ENCODE data around the gene KCNQ1.
A peak's percentile ranks its signal among the peaks of the same experiment; 100 is the strongest.

The KCNQ1 gene

DNA sequence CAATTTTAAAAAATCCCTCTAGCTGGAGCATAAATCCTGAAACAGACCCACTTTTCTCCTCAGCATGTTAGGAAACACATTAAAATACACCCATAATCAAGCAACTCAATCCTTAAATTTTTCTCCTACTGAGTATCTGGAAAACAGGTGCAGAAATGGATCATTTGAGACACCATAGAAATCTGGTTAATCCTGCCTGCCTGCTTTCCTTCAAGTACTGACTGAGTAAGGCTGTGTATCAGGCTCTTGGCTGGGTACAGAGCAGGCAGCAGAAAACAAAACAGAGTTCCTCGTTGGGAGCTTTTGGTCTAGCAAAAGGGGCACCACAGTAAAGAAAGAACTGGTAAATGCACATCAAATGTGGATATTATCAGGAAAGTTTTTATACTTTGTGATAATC is 253.1 kb downstream of the KCNQ1 start:
- no peak for DNase-seq (ENCODE audit: low read depth)
- H3K4me3 ChIP-seq (ENCODE audit: control insufficient read depth, low read depth, low read length), result peak overlapping the region; percentile 78
- TF ChIP-seq, protein P1, sequence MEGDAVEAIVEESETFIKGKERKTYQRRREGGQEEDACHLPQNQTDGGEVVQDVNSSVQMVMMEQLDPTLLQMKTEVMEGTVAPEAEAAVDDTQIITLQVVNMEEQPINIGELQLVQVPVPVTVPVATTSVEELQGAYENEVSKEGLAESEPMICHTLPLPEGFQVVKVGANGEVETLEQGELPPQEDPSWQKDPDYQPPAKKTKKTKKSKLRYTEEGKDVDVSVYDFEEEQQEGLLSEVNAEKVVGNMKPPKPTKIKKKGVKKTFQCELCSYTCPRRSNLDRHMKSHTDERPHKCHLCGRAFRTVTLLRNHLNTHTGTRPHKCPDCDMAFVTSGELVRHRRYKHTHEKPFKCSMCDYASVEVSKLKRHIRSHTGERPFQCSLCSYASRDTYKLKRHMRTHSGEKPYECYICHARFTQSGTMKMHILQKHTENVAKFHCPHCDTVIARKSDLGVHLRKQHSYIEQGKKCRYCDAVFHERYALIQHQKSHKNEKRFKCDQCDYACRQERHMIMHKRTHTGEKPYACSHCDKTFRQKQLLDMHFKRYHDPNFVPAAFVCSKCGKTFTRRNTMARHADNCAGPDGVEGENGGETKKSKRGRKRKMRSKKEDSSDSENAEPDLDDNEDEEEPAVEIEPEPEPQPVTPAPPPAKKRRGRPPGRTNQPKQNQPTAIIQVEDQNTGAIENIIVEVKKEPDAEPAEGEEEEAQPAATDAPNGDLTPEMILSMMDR (IDR thresholded peaks at IDR 0.05; ENCODE audit: control insufficient read depth, insufficient read depth, low read depth, low read length, missing control alignments), result no peak

DNA sequence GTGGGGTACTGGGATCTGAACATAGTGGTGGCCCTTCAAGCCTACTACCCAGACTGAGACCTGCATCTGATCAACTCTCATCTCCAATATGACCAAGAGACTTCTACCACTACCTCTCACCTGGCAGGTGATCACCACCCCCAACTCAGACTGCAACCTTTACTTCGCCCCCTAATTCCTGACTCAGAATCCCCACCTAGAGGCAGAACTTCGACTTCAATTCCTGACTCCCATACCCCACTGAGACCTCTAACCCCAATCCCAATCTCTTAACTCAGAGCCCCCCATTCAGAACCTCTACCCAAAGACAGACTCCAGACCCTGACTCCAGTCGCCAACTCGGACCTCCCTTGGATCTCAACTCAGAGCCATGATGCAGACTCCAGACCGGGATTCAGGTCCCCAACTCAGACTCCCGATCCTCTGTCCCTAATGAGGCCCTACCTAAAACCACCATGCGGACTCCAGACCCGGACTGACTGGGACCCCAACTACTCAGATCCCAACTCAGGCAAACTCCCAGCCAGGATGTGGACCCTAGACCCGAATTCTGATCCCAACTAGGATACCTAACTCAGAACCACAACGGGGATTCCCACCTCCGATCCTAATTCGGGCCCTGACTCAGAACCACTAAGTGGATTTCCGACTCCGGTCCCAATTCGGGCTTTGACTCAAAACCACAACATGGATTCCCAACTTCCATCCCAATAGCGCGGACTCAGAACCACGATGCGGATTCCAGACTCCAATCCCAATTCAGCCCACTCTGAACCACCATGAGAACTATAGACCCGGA is 253.8 kb downstream of the KCNQ1 start:
- no peak for DNase-seq (ENCODE audit: low read depth)
- TF ChIP-seq, protein P1 (IDR thresholded peaks at IDR 0.05; ENCODE audit: control insufficient read depth, insufficient read depth, low read depth, low read length, missing control alignments), result no peak
- peak overlapping the region; percentile 78 for H3K4me3 ChIP-seq (ENCODE audit: control insufficient read depth, low read depth, low read length)

DNA sequence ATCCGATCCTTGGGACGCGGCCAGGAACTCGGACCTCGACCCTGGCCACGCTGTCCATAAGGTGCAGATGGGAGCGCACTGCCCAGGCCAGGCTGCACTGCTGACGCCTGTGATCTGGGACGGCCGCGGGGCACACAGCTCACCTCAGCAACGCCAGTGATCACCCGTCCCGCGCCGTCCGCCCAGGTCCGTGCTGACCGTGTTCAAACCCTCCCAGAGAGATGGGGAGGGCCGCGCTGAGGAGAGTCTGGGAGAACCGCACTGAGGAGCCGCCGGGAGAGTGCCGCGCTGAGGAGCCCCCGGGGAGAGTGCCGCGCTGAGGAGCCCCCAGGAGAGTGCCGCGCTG is 254.3 kb downstream of the KCNQ1 start:
- no peak for DNase-seq (ENCODE audit: low read depth)
- H3K4me3 ChIP-seq (ENCODE audit: control insufficient read depth, low read depth, low read length), result peak overlapping the region; percentile 78
- TF ChIP-seq, protein P1 (IDR thresholded peaks at IDR 0.05; ENCODE audit: control insufficient read depth, insufficient read depth, low read depth, low read length, missing control alignments), result no peak

DNA sequence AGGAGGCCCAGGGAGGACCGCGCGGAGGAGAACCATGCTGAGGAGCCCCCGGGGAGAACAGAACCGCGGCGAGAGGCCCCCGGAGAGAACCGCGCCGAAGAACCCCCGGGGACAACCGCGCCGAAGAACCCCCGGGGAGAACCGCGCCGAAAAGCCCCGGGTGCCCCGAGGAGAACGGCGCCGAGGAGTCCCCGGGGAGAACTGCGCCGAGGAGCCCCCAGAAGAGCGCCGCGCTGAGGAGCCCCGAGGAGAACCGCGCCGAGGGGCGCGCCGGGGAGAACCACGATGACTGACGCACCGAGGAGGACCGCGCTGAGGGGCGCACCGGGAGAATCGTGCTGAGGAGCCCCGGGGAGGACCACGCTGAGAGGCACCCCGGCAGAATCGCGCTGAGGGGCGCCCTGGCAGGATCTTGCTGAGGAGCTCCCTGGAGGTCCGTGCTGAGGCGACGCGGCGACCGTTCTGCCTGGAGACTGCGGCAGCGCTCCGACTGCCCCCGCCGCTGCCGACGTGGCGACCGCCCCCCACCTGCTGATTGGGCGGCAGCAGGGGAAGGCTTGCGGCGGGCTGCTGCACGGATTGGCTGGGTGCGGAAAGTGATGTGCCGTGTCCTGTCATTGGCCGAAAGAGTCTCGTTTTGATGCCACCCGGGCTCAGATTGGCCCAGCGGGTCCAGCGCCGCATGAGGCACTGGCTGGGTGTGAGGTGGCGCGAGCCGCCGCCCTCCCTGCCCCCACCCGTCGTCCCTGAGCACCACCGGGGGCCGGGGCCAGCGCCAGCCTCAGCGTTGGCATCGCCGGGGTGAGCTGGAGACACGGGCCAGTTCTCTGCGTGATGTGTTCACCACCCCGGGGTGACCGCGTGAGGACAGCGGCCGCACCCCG is 255.0 kb downstream of the KCNQ1 start, which contains the start of gene KCNQ1OT1:
TSS of gene KCNQ1OT1 (minus strand) at position 464 of the 884 bp plus-strand sequence.
- peak; percentile 76 for DNase-seq (ENCODE audit: low read depth)
- TF ChIP-seq, protein P1 (IDR thresholded peaks at IDR 0.05; ENCODE audit: control insufficient read depth, insufficient read depth, low read depth, low read length, missing control alignments), result no peak
- peak within 1 kb of the TSS; percentile 78 for H3K4me3 ChIP-seq (ENCODE audit: control insufficient read depth, low read depth, low read length)

DNA sequence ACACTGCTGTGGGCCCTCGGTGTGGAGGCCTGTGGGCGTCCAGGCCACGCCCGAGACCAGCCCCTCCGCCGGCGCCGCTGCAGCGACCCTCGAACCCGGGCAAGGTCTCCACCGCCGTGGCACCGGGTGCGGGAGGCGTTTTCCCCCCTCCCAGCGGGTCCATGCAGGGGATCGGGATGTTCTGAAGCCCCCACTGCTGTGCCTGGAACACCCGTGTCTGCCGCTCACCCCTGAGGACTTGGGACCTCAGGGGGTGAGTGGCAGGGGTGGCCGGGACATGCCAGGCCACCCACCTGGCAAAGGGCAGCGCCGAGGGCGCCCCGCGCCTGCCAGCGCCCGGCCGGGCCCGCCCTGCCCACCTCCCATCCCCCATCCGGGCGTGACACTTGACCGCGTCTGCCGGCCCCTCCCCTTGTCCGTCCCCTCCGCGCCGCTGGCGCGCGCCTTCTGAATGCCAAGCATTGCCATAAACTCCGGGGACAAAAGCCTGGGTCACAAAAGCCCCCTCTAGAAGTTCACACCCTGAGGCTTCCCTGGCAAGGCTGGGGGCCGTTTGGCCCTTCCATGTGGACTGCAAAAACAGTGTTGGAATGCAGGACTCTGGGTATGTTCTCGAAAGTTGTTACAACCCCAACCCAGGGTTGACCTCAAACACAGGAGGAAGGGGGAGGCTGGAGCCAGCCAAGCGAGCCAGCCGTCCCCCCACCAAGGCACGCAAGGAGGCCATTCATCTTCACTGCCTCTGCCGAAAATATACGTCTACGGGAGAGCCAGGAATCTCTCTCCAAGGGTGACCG is 255.8 kb downstream of the KCNQ1 start:
- H3K4me3 ChIP-seq (ENCODE audit: control insufficient read depth, low read depth, low read length), result peak overlapping the region; percentile 62
- TF ChIP-seq, protein P1 (IDR thresholded peaks at IDR 0.05; ENCODE audit: control insufficient read depth, insufficient read depth, low read depth, low read length, missing control alignments), result no peak
- no peak for DNase-seq (ENCODE audit: low read depth)

DNA sequence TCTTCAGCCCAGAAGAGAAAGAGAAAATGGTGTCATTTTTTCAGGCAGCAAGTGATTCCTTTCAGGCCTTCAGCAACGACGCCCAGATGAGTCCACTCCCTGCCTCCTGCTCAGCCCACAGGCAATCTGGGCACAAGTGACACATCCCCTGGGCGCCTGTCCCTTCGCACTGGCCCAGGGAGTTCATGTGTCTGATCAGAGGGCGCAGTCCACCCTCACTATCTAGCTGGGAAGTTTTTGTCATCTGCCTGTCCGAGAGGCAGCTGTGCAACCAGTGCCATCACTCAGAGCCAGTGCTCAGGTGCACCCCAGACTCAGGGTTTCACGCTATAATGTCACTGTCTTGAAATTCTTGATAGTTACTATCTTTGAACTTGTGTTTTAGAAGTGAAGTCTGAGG is 256.4 kb downstream of the KCNQ1 start:
- TF ChIP-seq, protein P1 (IDR thresholded peaks at IDR 0.05; ENCODE audit: control insufficient read depth, insufficient read depth, low read depth, low read length, missing control alignments), result no peak
- no peak overlapping the region for H3K4me3 ChIP-seq (ENCODE audit: control insufficient read depth, low read depth, low read length)
- DNase-seq (ENCODE audit: low read depth), result no peak
